ENCODE measurements around the gene SERINC5.

SERINC5 gene

GRCh38 chr5:80251636-80252035 lies 4.2 kb downstream of the SERINC5 start:
- H3K27ac ChIP-seq (ENCODE audit: low read length) = no peak overlapping the region
- no peaks in the 10 kb centered on the region for H3K36me3 ChIP-seq (ENCODE audit: control insufficient read depth, low read depth, low read length)
- H3K4me1 ChIP-seq (ENCODE audit: control insufficient read depth, low read depth, low read length) = peaks cover 56% of the 10 kb centered on the region
- no peak overlapping the region for H3K9ac ChIP-seq (ENCODE audit: low read length)
- H3K27me3 ChIP-seq (ENCODE audit: control insufficient read depth, insufficient read depth, low read length) = peaks cover 10% of the 10 kb centered on the region
- no peaks in the 10 kb centered on the region for H3K9me3 ChIP-seq (ENCODE audit: control insufficient read depth, low read depth, low read length)
- H3K4me3 ChIP-seq (ENCODE audit: low read length) = no peak overlapping the region

DNA sequence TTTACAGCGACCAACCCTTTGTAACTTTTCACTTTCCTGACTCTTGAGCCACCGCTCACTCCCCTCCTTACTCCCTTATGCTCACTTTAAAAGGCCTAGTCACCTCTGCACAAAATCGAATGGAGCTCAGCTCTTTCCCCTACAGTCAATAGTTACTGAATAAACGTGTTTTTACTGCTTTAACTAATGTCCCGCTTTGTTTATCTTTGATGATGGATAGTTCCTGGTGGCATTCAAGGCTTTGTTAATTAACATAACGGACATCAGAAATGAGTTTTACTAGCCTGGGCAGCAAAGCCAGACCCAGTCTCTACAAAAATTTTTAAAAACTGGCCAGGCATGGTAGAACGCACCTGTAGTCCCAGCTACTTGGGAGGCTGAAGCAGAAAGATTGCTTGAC lies 5.0 kb downstream of the SERINC5 start:
- no peak overlapping the region for H3K9ac ChIP-seq (ENCODE audit: low read length)
- H3K4me1 ChIP-seq (ENCODE audit: control insufficient read depth, low read depth, low read length) = peaks cover 63% of the 10 kb centered on the region
- H3K4me3 ChIP-seq (ENCODE audit: low read length) = no peak overlapping the region
- peaks cover 10% of the 10 kb centered on the region for H3K27me3 ChIP-seq (ENCODE audit: control insufficient read depth, insufficient read depth, low read length)
- no peak overlapping the region for H3K27ac ChIP-seq (ENCODE audit: low read length)
- no peaks in the 10 kb centered on the region for H3K36me3 ChIP-seq (ENCODE audit: control insufficient read depth, low read depth, low read length)
- no peaks in the 10 kb centered on the region for H3K9me3 ChIP-seq (ENCODE audit: control insufficient read depth, low read depth, low read length)

GRCh38 chr5:80249901-80250300 lies 5.9 kb downstream of the SERINC5 start:
- Histone ChIP-seq H3K9ac (ENCODE audit: low read length) (no peak overlapping the region), H3K9me3 (ENCODE audit: control insufficient read depth, low read depth, low read length) (no peaks in the 10 kb centered on the region), H3K27ac (ENCODE audit: low read length) (no peak overlapping the region), H3K4me1 (ENCODE audit: control insufficient read depth, low read depth, low read length) (peaks cover 71% of the 10 kb centered on the region), H3K36me3 (ENCODE audit: control insufficient read depth, low read depth, low read length) (no peaks in the 10 kb centered on the region), H3K4me3 (ENCODE audit: low read length) (no peak overlapping the region), H3K27me3 (ENCODE audit: control insufficient read depth, insufficient read depth, low read length) (peaks cover 5% of the 10 kb centered on the region)

DNA sequence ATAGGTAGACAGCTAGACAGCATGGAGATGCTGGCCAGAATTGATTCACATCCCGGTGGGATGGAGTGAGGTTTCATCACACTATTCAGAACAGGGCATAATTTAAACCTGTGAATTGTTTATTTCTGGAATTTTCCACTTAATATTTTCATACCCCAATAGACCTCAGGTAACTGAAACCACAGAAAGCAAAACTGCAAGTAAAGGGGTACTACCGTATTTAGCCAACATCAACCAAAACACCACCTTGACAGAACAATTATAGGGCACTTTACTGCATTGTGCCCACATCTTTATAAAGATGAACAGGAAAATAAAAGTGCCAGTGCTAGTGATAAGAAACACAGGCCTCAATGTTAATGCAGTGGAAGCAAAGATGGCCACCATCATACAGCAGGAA lies 7.5 kb downstream of the SERINC5 start:
- no peak overlapping the region for H3K4me3 ChIP-seq (ENCODE audit: low read length)
- H3K27ac ChIP-seq (ENCODE audit: low read length) = no peak overlapping the region
- no peaks in the 10 kb centered on the region for H3K9me3 ChIP-seq (ENCODE audit: control insufficient read depth, low read depth, low read length)
- no peak overlapping the region for H3K9ac ChIP-seq (ENCODE audit: low read length)
- H3K36me3 ChIP-seq (ENCODE audit: control insufficient read depth, low read depth, low read length) = no peaks in the 10 kb centered on the region
- no peaks in the 10 kb centered on the region for H3K27me3 ChIP-seq (ENCODE audit: control insufficient read depth, insufficient read depth, low read length)
- peaks cover 59% of the 10 kb centered on the region for H3K4me1 ChIP-seq (ENCODE audit: control insufficient read depth, low read depth, low read length)

- H3K4me3 ChIP-seq (ENCODE audit: low read length) = peak overlapping the region; percentile 45
Observed at GRCh38 chr5:80246995-80247729, 8.7 kb downstream of the SERINC5 start.

DNA sequence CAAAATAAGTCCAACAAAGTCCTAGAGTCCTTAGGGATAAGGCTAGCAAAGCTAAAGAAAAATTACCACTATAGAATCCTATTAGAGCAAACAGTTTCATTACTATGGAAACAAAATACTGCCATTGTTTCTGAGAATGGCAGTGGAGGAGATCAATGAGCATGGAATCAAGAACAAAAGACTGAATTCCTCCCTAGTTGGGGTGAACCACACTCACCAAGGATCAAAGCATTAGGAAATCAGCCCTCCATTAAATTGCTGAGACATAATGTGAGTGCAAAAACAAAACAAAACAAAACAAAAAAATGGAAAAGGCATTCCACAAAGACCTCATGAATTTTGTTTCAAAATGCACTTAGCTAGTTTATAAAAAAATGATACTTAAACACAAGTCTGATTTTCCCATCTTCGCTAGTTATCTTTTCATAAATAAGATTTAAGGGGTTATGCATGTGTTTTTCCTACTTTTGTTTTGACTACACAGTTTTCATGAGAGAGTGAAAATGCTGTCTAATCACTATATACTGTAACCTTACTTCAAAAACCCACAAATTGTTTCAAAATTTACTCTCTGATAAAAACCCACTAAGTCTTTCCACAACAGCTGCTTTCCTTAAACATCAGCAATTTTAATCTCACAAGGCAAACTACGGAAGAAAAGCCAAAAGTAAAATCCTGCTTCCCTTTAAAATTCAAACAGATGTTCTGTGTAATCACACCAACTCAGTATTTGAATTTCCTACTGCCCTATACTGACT lies 9.7 kb downstream of the SERINC5 start:
- peak overlapping the region; percentile 59 for H3K9ac ChIP-seq (ENCODE audit: low read length)
- H3K27me3 ChIP-seq (ENCODE audit: control insufficient read depth, insufficient read depth, low read length) = no peaks in the 10 kb centered on the region
- H3K9me3 ChIP-seq (ENCODE audit: control insufficient read depth, low read depth, low read length) = peaks cover 13% of the 10 kb centered on the region
- peaks cover 8% of the 10 kb centered on the region for H3K36me3 ChIP-seq (ENCODE audit: control insufficient read depth, low read depth, low read length)
- peaks cover 47% of the 10 kb centered on the region for H3K4me1 ChIP-seq (ENCODE audit: control insufficient read depth, low read depth, low read length)
- peak overlapping the region; percentile 45 for H3K4me3 ChIP-seq (ENCODE audit: low read length)
- H3K27ac ChIP-seq (ENCODE audit: low read length) = peak overlapping the region; percentile 49

More at GRCh38 chr5:80246995-80247729, 8.7 kb downstream of the SERINC5 start:
- H3K9me3 ChIP-seq (ENCODE audit: control insufficient read depth, low read depth, low read length) = peaks cover 7% of the 10 kb centered on the region
- peak overlapping the region; percentile 49 for H3K27ac ChIP-seq (ENCODE audit: low read length)
- peaks cover 3% of the 10 kb centered on the region for H3K36me3 ChIP-seq (ENCODE audit: control insufficient read depth, low read depth, low read length)
- peaks cover 48% of the 10 kb centered on the region for H3K4me1 ChIP-seq (ENCODE audit: control insufficient read depth, low read depth, low read length)
- no peaks in the 10 kb centered on the region for H3K27me3 ChIP-seq (ENCODE audit: control insufficient read depth, insufficient read depth, low read length)
- H3K9ac ChIP-seq (ENCODE audit: low read length) = peak overlapping the region; percentile 59

DNA sequence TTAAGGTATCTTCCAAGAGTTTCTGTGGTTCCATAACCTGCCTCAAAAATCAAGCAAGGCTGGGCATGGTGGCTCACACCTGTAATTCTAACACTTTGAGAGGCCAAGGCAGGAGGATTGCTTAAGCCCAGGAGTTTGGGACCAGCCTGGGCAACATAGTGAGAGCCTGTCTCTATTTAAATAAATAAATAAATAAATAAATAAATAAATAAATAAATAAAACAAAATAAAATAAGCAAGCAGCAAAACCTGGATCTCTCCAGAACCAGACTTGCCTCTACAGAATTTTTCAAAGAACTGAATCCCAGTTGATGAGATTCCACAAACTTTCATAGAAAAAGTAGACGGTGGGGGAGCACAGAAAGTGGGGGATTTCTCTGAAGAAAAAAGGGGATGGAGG lies 12.3 kb downstream of the SERINC5 start:
- no peak overlapping the region for H3K9ac ChIP-seq (ENCODE audit: low read length)
- H3K27ac ChIP-seq (ENCODE audit: low read length) = no peak overlapping the region
- H3K27me3 ChIP-seq (ENCODE audit: control insufficient read depth, insufficient read depth, low read length) = no peaks in the 10 kb centered on the region
- peaks cover 13% of the 10 kb centered on the region for H3K9me3 ChIP-seq (ENCODE audit: control insufficient read depth, low read depth, low read length)
- no peak overlapping the region for H3K4me3 ChIP-seq (ENCODE audit: low read length)
- peaks cover 8% of the 10 kb centered on the region for H3K36me3 ChIP-seq (ENCODE audit: control insufficient read depth, low read depth, low read length)
- H3K4me1 ChIP-seq (ENCODE audit: control insufficient read depth, low read depth, low read length) = peaks cover 48% of the 10 kb centered on the region

DNA sequence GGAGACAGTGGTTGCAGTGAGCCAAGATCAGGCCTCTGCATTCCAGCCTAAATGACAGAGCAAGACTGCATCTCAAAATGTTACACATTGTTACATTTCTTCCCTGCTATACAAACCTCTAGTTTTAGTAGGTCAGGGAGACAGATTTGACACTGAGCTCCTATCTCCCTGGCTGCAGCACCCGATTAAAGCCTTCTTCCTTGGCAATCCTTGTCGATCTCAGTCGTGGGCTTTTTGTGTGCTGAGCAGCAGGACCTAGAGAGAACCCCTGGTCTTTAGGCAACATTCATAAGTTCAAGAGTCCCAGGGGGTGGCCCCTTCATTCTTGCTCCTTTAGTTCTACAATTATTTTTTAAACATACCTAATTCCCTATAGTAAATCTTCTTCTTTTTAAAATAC lies 13.0 kb downstream of the SERINC5 start:
- no peaks in the 10 kb centered on the region for H3K27me3 ChIP-seq (ENCODE audit: control insufficient read depth, insufficient read depth, low read length)
- H3K4me1 ChIP-seq (ENCODE audit: control insufficient read depth, low read depth, low read length) = peaks cover 47% of the 10 kb centered on the region
- no peak overlapping the region for H3K27ac ChIP-seq (ENCODE audit: low read length)
- peaks cover 13% of the 10 kb centered on the region for H3K9me3 ChIP-seq (ENCODE audit: control insufficient read depth, low read depth, low read length)
- H3K36me3 ChIP-seq (ENCODE audit: control insufficient read depth, low read depth, low read length) = peaks cover 8% of the 10 kb centered on the region
- no peak overlapping the region for H3K4me3 ChIP-seq (ENCODE audit: low read length)
- H3K9ac ChIP-seq (ENCODE audit: low read length) = no peak overlapping the region

DNA sequence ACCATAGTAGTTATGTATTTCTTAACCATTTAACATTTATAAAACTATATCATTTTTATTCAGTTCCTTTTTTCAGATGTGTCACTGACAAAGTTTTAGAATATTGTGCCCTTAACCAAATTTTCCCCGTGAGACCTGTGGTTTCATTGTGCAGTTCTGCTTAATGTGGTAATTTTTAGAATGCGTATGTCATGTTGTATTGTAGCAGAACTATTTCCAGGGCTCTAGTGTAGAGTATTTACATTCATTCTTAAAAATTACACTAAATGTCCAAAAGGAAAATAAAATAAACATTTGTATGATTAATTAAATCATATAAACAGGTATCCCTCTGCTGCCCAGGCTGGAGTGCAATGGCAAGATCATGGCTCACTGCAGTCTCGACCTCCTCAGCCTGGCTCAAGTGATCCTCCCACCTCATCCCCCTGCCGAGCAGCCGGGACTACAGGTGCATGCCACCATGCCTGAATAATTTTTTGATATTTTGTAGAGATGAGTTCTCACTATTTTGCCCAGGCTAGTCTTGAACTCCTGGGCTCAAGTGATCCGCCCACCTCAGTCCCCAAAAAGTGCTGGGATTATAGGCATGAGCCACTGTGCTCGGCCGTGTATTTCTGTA lies 15.4 kb downstream of the SERINC5 start:
- peaks cover 8% of the 10 kb centered on the region for H3K36me3 ChIP-seq (ENCODE audit: control insufficient read depth, low read depth, low read length)
- H3K27me3 ChIP-seq (ENCODE audit: control insufficient read depth, insufficient read depth, low read length) = no peaks in the 10 kb centered on the region
- H3K4me3 ChIP-seq (ENCODE audit: low read length) = no peak overlapping the region
- H3K9ac ChIP-seq (ENCODE audit: low read length) = no peak overlapping the region
- H3K9me3 ChIP-seq (ENCODE audit: control insufficient read depth, low read depth, low read length) = peaks cover 13% of the 10 kb centered on the region
- peaks cover 25% of the 10 kb centered on the region for H3K4me1 ChIP-seq (ENCODE audit: control insufficient read depth, low read depth, low read length)
- no peak overlapping the region for H3K27ac ChIP-seq (ENCODE audit: low read length)

DNA sequence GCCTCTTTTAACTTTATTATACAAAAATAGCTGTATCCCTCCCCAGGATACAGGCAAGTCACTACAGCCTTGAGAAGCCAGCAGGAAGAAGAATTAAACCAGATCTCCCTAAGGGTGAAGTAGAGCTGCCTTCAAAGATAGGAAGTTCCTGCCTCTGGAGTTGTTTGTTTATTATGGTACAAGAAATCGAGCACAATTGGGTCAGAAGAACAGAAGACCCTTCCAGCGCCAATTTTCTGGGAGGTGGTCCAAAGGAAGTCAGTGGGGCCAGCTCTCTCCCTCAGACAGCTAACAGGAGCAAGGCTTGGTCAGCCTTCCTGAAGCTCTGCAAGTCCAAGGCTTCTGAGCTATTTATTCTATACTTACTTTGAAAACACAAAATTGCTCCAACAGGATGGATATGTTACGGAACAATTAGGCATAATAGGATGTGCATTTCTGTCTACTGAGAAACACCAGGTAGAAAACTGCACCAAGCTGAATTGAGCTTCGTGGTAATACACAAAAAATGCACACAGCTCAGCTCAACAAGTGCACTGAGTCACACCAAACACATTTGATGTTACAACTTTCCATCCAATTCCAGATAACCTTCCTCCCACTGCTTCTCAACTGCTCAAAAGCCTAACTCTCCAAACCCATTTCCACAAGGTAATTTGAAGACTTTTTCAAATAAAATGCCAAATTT lies 16.0 kb downstream of the SERINC5 start:
- peaks cover 8% of the 10 kb centered on the region for H3K36me3 ChIP-seq (ENCODE audit: control insufficient read depth, low read depth, low read length)

More for the DNA sequence above, 16.0 kb downstream of the SERINC5 start:
- Histone ChIP-seq H3K9me3 (ENCODE audit: control insufficient read depth, low read depth, low read length) (peaks cover 13% of the 10 kb centered on the region), H3K9ac (ENCODE audit: low read length) (no peak overlapping the region), H3K4me1 (ENCODE audit: control insufficient read depth, low read depth, low read length) (peaks cover 19% of the 10 kb centered on the region), H3K27me3 (ENCODE audit: control insufficient read depth, insufficient read depth, low read length) (no peaks in the 10 kb centered on the region), H3K27ac (ENCODE audit: low read length) (no peak overlapping the region), H3K4me3 (ENCODE audit: low read length) (no peak overlapping the region)
